RCC 7860 (cell line): ENCODE data around the gene CTNND2.
"Not testable (repeated sequence)": the region's sequence is repeated elsewhere in the genome, so short reads cannot be mapped to it uniquely, and the experiment has no call there.

Experiments used
- DNase-seq: peaks from one replicate; pipeline ENCODE4 v3.0.0-alpha.2; 2015; ENCODE audit warnings: low spot score
- FAIRE-seq: peaks from 2 replicates; lab custom pipeline; 2012; peaks lifted over from hg19 to GRCh38; lab: Jason Lieb, UNC

CTNND2 gene

DNA sequence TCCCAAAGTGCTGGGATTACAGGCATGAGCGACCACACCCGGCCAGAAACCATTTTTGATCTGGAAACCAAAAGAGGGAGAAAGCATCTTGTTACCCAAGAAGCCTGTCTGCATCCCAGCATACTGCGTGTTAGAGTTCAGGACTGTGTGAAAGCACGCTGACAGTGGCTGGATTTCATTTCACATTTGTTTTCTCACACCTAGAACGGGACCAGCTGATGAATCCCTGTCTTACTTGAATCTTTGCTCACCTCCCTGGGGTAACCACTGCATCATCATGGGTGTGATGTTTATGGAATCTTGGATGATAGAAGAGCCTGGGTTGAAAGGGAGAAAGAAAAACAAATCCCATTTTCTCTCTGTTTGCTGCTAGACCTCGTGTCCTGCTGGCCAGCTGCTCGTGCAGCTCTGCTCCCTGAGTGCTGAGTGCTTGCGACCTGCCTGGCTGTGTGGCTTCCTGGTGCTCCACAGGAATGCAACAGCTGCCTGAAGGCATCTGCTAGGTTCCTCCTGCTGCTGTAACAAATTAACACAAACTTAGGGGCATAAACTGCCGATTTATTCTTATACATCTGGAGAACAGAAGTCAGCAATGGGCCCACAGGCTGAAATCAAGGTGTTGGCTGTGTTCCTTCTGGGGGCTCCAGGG lies 764.9 kb downstream of the CTNND2 start:
- FAIRE-seq = no peak

DNA sequence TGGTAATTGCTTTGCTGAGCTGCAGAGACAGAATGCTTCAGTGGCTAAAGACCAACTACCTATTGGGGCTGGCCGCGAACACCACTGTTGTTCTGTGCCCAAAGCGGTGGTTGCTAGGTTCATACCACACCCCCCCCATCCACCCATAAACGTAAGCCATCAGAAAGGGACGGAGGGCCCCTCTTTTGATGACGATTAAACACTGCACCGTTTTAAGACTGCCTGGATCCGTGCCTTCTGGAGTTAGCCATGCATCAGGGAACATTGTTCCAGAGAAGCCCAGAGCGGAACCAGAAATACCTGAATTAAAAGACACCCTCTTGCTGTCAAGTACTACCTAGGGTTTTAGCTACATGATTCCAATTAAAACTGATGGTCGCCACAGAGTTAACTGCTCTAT lies 774.1 kb downstream of the CTNND2 start:
- FAIRE-seq = no peak
- no peak for DNase-seq

More for the DNA sequence above, 764.9 kb downstream of the CTNND2 start:
- no peak for DNase-seq

DNA sequence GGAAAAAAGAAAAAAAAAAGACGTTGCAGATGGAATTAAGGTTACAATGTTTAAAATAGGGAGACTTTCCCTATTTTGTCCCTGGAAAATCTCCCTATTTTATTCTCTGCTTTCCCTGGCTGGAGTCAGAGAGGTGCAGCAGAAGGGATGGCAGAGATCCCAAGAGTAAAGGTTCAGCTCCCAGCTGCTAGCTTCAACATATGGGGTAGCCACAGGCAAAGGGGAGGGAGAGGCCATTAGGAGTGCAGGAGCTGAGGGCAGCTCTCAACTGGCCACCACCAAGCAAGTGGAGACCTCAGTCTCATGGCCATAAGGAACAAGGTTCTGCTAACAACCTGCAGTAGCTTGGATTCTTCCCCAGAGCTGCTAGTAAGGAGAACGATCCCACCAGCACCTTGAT lies 776.2 kb downstream of the CTNND2 start:
- no peak for DNase-seq
- no peak for FAIRE-seq

DNA sequence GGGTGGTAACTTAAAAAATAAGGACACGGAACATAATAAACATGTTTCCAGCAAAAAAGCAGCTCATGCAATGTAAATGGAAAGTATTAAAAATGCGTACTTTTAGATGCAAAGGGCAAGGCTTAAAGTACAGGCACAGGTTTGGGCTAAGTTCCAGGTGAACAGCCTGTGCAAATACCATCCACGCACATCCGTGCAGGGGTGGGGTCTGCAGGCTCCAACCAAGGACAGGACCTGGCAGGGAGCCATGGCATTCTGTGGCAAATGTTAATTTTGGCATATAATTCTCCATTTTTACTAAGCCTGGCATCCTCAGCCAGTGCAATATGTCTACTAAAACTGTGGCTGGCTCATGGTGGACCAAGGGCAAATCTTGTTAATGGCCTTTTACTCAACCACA lies 777.4 kb downstream of the CTNND2 start:
- DNase-seq (no peak), FAIRE-seq (no peak)

- FAIRE-seq (no peak), DNase-seq (no peak)
These were observed 782.4 kb downstream of the CTNND2 start for GRCh38 chr5:11121885-11122284.

DNA sequence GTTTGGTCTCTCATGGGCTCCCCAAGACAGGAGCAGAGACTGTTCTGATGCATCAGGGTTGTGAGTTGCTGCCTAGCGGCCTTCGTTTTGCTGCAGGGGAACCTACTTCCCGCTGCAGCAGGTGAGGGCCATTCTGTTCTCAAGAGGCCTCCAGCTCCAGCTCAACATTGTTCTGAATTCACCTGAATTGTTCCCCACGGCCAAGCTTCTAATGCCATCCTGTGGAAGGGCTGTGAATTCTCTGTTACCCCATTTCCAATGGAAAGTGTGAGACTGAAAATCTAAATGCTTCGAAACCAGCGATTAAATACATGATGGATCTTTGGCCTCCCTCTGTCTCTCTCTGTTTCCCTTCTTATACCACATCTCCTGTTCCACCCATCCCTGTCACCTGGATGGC lies 794.1 kb downstream of the CTNND2 start:
- DNase-seq (no peak), FAIRE-seq (no peak)

DNA sequence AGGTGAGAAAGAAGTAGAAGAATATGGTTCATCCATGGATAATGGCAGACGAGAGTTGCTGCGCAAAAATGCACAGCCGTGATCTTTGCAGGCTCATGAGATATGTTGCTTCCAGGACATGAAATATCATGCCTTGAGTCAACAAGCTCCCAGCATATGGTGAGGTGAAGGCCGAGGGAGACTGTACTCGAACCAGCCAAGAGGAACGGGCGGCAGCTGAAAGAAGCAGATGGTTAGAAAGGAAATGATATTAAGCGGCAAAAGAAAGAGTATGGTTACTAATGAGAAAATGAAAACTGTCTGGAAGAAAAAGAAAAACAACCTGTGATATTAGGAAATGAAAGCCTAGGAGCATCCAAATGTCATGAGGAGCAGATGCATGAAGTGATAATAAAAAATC lies 798.5 kb downstream of the CTNND2 start:
- FAIRE-seq (no peak), DNase-seq (no peak)

GRCh38 chr5:11104651-11105112 lies 799.6 kb downstream of the CTNND2 start:
- DNase-seq (no peak), FAIRE-seq (no peak)

DNA sequence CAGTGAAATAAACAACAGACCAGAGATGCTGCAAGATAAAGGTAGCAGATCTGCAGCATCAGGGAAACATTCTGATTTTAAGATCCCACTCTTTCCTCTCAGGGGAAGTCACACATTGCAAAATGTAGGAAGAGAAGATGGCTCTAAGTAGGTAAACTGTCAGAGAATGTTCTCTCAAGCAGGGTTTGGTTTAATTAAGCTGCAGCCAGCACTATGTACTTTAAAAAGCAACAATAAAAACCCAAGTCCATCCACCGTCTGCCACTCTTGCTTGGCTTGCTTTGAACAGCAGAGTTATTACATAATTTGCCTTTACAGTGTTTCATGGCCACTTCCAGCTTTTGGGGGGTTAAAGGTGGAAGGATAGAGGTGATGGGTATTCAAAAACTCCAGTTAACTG lies 800.0 kb downstream of the CTNND2 start:
- no peak for DNase-seq
- FAIRE-seq = no peak

GRCh38 chr5:11084111-11084510 lies 820.1 kb downstream of the CTNND2 start:
- FAIRE-seq = no peak
- DNase-seq = no peak

- DNase-seq = no peak
- FAIRE-seq = no peak
These were observed 821.8 kb downstream of the CTNND2 start for GRCh38 chr5:11082404-11082945.

DNA sequence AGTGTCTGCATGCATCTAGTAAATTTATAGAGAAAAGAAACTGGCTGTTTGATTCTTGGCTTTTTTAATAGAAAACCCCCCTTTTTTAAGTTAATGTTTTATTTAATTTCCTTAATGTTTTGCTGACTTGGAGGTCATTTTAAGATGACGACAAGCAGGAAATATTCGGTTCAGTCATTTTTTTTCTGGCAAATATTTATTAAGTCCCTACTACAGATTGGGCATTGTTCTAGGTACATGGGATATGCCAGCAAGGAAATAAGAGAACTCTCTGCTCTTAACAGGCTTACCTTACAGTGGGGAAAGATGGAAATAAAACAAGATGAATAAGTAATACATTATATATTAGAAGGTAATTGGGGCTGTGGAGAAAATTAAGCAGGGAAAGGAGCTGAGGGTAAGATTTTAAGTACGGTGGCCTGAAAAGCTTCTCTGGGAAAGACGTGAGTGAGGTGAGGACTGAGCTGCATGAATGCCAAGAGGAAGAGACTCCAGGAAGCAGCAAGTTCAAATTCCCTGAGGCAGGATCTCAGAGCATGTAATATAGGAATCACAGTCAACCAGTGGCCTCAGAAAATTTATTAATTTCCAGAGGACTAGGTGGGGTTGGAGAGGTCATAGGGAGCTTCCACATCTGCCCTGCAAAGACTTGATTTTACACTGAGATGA lies 827.2 kb downstream of the CTNND2 start:
- DNase-seq (peak; percentile 45), FAIRE-seq (peak; percentile 90)

DNA sequence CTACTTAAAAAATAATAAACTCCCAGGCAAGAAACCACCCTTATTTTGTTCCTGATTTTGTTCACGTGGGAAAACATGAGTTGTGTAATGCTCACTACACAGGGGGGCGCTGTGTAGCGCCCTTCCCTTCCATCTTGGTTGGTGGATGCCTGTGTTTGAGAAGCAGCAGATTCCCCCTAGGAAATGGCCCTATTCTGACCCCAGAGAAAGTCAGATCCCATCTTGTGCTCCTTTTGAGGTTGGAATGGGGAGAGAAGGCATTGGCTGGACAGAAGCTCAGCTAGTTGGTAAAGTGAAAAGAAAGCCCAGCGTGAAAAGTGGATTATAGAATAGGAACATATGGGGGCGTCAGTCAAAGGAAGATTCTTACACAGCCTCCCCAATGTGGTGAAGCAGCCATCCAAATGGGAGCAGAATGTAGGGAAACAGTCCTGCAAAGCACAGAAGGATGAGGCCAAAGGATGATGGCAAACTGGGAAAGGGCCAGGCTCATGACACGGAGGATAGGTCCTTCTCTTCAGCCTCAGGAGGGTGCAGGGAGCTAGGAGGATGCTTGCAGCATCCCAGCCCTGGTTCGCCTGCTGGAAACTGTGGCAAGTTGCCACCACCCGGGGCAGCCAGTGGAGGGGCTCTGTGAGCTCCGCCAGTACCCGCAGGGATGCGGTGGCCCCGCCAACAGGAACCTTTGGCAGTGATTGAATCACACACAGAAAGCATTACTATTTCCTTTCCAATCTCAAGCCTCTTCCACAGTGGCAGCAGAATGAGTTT lies 829.0 kb downstream of the CTNND2 start:
- FAIRE-seq = no peak
- DNase-seq = no peak

GRCh38 chr5:11072568-11072967 lies 831.7 kb downstream of the CTNND2 start:
- no peak for DNase-seq
- no peak for FAIRE-seq

GRCh38 chr5:11072076-11072475 lies 832.2 kb downstream of the CTNND2 start:
- FAIRE-seq (no peak), DNase-seq (no peak)

DNA sequence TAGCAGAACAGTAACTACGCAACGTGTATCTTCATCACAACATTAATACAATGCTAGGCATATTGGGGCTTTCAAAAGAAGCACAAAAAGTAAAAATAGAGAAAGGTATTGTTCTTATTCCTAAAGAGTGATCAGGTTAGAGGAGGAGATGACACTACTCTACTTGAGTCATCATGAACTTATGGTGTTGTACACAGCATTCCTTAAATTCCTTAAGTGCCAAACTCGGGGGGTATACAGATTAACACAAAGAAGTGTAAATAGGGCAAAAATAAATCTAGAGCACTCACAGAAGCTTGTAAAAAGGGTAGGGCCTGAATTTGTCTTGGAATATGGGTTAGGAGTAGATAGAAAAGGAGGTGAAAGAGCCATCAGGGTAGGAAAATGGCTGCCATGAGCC lies 835.2 kb downstream of the CTNND2 start:
- DNase-seq = peak; percentile 63
- peak; percentile 69 for FAIRE-seq

DNA sequence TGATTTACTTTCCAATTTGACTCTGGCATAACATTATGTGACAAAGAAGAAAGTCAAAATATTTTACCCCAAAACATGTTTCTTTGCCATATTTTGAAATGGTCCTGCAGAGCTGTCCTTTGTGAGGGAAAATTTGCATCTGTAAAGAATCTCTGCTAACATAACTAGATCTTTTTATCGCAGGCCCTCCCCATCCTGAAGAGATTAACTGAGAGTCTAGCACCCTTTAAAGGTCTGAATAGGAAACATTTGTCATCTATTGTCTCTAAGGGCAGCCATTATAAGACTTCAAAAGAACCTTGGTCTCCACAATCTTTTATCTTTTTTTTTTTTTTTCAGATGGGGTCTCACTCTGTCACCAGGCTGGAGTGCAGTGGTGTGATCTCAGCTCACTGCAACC lies 838.5 kb downstream of the CTNND2 start:
- FAIRE-seq, DNase-seq: not testable (repeated sequence)

DNA sequence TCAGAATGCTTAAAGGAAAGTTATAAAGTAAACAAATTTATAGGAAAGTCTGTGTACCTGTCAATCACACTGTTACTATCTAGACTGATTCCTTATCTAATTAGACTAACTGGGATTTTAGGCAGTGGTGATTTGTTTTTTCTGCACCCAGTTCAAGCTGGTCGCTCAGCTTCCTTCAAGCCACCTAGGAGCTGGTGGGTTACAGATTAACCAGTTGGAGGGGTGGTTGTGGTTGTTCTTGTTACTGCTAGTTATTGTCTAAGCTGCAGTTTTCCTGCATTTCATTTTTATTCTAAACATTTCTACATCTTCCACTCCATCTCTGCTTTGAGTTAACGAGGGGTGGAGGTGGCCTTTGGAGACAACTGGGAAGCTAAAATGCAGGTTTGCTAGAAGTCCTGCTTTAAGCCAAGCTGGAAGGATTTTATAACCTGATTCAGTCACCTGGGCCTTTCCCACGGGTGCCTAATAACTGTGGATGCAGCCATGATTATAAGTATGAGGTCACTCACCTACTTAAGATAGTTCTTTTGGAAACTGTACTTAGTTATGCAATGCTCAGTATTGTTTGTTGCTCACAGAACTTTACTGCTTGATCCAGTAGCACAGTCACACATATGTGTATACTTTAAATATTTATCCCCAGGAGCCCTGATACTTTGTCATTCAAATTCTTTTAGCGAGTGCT lies 839.3 kb downstream of the CTNND2 start:
- FAIRE-seq = peak; percentile 71

GRCh38 chr5:11062397-11062796 lies 841.8 kb downstream of the CTNND2 start:
- no peak for DNase-seq
- FAIRE-seq = no peak

More for the DNA sequence above, 839.3 kb downstream of the CTNND2 start:
- no peak for DNase-seq

- FAIRE-seq (no peak), DNase-seq (no peak)
These were observed 847.7 kb downstream of the CTNND2 start for GRCh38 chr5:11056560-11056959.

DNA sequence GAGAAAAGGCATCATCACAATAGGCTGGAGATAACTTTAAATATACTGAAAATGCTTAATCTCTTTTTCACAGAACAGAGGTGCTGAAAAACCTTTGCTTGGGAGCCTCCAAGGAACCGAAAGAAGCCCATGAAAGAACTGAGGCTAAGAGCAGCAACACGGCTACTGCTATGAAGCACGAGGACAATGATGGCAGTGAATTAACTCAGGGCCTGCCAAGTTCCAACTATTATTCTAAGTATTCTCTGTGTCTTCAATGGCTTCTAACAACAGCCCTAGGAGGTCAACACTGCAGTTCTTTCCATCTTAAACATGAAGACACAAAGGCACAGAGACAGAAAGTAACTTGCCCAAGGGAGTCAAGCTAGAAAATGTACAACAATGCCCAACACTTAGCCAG lies 850.2 kb downstream of the CTNND2 start:
- no peak for DNase-seq
- FAIRE-seq = no peak
